GM06990 (cell line): Measurements from ENCODE around the gene MKKS.

Source experiments
- DNase-seq: peaks from one replicate; pipeline ENCODE4 v3.0.0-alpha.2; 2011; ENCODE audit not compliant: insufficient read length; ENCODE audit errors: extremely low read depth
- H3K27me3 ChIP-seq: replicated peaks from 2 replicates; pipeline ENCODE4 v1.6.0; 2011; ENCODE audit warnings: low read length; ENCODE audit not compliant: control insufficient read depth, insufficient read depth
- H3K36me3 ChIP-seq: 2 replicates; pipeline ENCODE4 v1.5.1; 2011; ENCODE audit warnings: low read length; ENCODE audit not compliant: control insufficient read depth, insufficient read depth
- H3K4me3 ChIP-seq: replicated peaks from 2 replicates; pipeline ENCODE4 v1.5.1; 2011; ENCODE audit warnings: low read depth, mild to moderate bottlenecking, control low read depth, low read length
- TF ChIP-seq, protein P1 (sequence below): IDR thresholded peaks from 2 replicates; pipeline ENCODE4 v1.5.1; 2011; ENCODE audit warnings: low read length, control low read depth, mild to moderate bottlenecking, inconsistent platforms; ENCODE audit not compliant: insufficient read depth, poor library complexity, severe bottlenecking

Gene MKKS

GRCh38 chr20:10366898-10367692, 66.9 kb downstream of the MKKS start:
- H3K27me3 ChIP-seq = no peaks in the 10 kb centered on the region; the same call in 1 of the 2 replicates
- no peak overlapping the region for H3K4me3 ChIP-seq
- DNase-seq = no peak
- TF ChIP-seq, protein P1, sequence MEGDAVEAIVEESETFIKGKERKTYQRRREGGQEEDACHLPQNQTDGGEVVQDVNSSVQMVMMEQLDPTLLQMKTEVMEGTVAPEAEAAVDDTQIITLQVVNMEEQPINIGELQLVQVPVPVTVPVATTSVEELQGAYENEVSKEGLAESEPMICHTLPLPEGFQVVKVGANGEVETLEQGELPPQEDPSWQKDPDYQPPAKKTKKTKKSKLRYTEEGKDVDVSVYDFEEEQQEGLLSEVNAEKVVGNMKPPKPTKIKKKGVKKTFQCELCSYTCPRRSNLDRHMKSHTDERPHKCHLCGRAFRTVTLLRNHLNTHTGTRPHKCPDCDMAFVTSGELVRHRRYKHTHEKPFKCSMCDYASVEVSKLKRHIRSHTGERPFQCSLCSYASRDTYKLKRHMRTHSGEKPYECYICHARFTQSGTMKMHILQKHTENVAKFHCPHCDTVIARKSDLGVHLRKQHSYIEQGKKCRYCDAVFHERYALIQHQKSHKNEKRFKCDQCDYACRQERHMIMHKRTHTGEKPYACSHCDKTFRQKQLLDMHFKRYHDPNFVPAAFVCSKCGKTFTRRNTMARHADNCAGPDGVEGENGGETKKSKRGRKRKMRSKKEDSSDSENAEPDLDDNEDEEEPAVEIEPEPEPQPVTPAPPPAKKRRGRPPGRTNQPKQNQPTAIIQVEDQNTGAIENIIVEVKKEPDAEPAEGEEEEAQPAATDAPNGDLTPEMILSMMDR = no peak
- no peaks in the 10 kb centered on the region for H3K36me3 ChIP-seq

- Histone ChIP-seq H3K27me3 (no peaks in the 10 kb centered on the region), H3K4me3 (no peak overlapping the region), H3K36me3 (no peaks in the 10 kb centered on the region)
- DNase-seq = peak; percentile 74
- TF ChIP-seq, protein P1 = no peak
Measured at GRCh38 chr20:10362674-10363073, 71.3 kb downstream of the MKKS start.

- no peak overlapping the region for H3K4me3 ChIP-seq
- no peaks in the 10 kb centered on the region for H3K27me3 ChIP-seq
- H3K36me3 ChIP-seq = no peaks in the 10 kb centered on the region
- no peak for DNase-seq
- TF ChIP-seq, protein P1 = no peak
Measured at GRCh38 chr20:10360878-10361277, 73.1 kb downstream of the MKKS start.

DNA sequence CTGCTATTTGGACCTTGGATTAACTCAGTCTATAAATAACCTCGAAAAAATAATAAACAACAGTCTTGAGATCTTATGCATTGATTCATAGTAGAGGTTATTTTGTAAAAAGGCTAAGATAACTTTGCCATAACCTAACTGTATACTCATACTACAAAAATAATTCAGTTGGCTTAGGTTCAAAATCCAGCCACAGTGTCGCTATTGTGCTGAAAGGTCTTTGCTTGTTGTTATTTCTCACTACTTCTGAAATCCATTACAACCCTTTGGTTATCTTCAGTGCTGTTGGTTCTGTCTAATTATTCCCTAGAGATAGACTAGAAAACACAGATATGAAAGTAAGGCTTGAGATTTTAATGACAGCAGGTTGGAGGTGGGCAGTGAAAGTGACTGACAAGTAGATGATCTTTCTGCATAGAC, 74.4 kb downstream of the MKKS start:
- no peaks in the 10 kb centered on the region for H3K36me3 ChIP-seq
- TF ChIP-seq, protein P1 = no peak
- DNase-seq = peak; percentile 50
- no peaks in the 10 kb centered on the region for H3K27me3 ChIP-seq
- H3K4me3 ChIP-seq = no peak overlapping the region

GRCh38 chr20:10357974-10358373, 76.0 kb downstream of the MKKS start:
- no peak for DNase-seq
- H3K27me3 ChIP-seq = no peaks in the 10 kb centered on the region
- no peaks in the 10 kb centered on the region for H3K36me3 ChIP-seq
- H3K4me3 ChIP-seq = no peak overlapping the region
- TF ChIP-seq, protein P1 = no peak
